Astrocyte of the cerebellum (primary cell): ENCODE results near the gene LNPEP.

Experiments
- DNase-seq: peaks from one replicate; pipeline ENCODE4 v3.0.0-alpha.2; 2011; ENCODE audit warnings: low read depth
- H3K4me3 ChIP-seq: 2 replicates; pipeline ENCODE4 v1.5.1; 2011; ENCODE audit warnings: mild to moderate bottlenecking, low read depth, low read length, moderate library complexity
- in situ Hi-C: cut with HindIII; loops from 2 replicates; pipeline ENCODE4 v1.10.0; 2017; ENCODE audit warnings: low sequenced_read_pairs
- TF ChIP-seq, protein P1 (sequence below): IDR thresholded peaks from 2 replicates; pipeline ENCODE4 v1.5.1; 2012; ENCODE audit warnings: low read length, low read depth, moderate library complexity, mild to moderate bottlenecking; ENCODE audit errors: missing control alignments

LNPEP gene

GRCh38 chr5:96973532-96974401 is 37.9 kb downstream of the LNPEP start:
- H3K4me3 ChIP-seq: no peak overlapping the region
- DNase-seq: no peak
- TF ChIP-seq, protein P1, sequence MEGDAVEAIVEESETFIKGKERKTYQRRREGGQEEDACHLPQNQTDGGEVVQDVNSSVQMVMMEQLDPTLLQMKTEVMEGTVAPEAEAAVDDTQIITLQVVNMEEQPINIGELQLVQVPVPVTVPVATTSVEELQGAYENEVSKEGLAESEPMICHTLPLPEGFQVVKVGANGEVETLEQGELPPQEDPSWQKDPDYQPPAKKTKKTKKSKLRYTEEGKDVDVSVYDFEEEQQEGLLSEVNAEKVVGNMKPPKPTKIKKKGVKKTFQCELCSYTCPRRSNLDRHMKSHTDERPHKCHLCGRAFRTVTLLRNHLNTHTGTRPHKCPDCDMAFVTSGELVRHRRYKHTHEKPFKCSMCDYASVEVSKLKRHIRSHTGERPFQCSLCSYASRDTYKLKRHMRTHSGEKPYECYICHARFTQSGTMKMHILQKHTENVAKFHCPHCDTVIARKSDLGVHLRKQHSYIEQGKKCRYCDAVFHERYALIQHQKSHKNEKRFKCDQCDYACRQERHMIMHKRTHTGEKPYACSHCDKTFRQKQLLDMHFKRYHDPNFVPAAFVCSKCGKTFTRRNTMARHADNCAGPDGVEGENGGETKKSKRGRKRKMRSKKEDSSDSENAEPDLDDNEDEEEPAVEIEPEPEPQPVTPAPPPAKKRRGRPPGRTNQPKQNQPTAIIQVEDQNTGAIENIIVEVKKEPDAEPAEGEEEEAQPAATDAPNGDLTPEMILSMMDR: no peak
- in situ Hi-C loops: no loop called here

GRCh38 chr5:96975656-96976055 is 39.8 kb downstream of the LNPEP start:
- DNase-seq: no peak
- in situ Hi-C loops: no loop called here

GRCh38 chr5:96977228-96977627 is 41.3 kb downstream of the LNPEP start:
- no peak overlapping the region for H3K4me3 ChIP-seq
- TF ChIP-seq, protein P1: no peak
- in situ Hi-C loops: no loop called here
- no peak for DNase-seq

More at GRCh38 chr5:96975656-96976055, 39.8 kb downstream of the LNPEP start:
- H3K4me3 ChIP-seq: no peak overlapping the region
- TF ChIP-seq, protein P1: no peak

DNA sequence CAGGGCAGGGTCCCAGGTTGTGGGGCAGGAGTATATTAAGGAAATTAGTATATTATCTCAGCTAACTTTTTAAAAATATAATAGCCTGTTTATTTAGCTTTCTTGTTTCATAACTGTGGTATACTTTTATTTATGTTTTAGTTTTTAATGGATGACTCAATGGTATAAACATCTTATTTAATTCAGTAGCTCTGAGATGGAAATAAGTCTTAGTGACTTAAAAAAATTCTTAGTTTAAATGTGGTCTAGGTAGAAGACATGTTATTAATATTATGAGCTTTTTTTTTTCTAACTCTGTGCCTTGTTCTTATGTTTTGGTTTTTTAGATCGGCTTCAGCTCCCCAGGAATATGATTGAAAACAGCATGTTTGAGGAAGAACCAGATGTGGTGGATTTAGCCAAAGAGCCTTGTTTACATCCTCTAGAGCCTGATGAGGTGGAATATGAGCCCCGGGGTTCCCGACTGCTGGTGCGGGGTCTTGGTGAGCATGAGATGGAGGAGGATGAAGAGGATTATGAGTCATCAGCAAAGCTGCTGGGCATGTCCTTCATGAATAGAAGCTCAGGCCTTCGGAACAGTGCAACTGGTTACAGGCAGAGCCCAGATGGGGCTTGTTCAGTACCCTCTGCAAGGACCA is 43.1 kb downstream of the LNPEP start:
- TF ChIP-seq, protein P1: no peak
- H3K4me3 ChIP-seq: no peak overlapping the region
- in situ Hi-C loops: no loop called here
- DNase-seq: peak; percentile 34

DNA sequence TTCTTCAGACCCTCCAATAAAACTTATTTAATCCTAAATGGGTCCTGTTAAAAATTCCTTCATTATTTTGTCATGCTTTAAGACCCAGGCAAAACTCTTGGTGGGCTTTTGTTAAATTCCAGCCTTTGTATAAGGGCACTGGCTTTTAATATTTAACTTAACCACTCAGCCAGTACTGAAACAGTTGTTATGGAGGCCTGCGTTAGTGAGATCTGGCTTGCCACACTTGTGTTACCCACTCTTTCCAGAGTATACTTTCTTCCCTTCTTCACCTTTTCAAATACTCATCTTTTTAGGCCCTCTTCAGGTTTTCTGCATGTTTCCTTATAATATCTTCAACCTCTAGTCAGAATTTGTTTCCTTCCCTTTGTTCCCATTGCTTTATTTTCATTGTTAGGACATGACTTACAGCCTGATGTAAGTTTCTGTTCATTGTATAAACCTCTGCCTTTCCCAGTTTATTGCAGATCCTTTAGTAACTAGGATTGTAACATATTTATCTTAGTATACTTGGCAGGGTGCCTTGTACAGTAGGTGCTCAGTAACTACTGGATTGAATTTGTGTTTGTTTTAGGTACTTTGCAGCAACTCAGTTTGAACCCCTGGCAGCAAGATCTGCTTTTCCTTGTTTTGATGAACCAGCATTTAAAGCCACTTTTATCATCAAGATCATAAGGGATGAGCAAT is 48.8 kb downstream of the LNPEP start:
- no peak overlapping the region for H3K4me3 ChIP-seq
- DNase-seq: no peak
- TF ChIP-seq, protein P1: no peak
- in situ Hi-C loops: no loop called here

GRCh38 chr5:96986450-96986849 is 50.6 kb downstream of the LNPEP start:
- in situ Hi-C loops: no loop called here

More at GRCh38 chr5:96986450-96986849, 50.6 kb downstream of the LNPEP start:
- TF ChIP-seq, protein P1: no peak
- no peak for DNase-seq
- no peak overlapping the region for H3K4me3 ChIP-seq
